Measurements from ENCODE around the gene NUBP1.
A peak's percentile ranks its signal among the peaks of the same experiment; 100 is the strongest.
"Not testable (repeated sequence)": the region's sequence is repeated elsewhere in the genome, so short reads cannot be mapped to it uniquely, and the experiment has no call there.

The NUBP1 gene

DNA sequence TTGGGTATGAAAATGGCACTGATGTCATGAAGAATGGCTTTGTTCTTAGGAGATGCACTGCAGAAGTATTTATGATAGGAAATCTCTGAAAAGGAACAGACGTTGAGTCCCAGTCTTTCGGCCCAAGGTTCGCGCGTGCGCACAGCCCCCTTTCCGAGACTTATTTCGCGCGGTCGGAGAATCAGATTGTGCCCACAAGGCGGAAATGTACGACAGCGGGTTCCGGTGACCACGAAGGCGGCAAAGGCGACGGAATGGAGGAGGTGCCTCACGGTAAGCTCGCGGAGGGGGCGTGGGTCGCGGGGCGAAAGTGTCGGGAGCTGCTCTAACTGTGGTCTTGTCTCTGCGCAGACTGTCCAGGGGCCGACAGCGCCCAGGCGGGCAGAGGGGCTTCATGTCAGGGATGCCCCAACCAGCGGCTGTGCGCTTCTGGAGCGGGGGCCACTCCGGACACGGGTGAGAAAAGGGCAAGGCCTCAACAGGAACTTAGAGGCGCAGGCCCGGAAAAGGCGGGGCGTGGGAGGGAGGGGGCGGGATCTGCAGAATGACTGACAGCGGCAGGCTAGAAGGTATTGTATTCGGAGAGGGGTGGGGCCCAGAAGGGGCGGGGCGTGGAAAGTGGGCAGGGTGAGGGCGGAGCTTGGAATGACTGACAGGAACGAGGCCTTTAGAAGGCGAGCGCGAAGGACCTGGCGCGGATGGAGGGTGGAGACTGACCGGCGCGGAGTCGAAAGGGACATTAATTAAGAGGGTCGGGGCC lies at the start of gene NUBP1:
Gene NUBP1 (plus strand): TSS at position 233 of the 760 bp plus-strand sequence. CDS start 22 bp downstream, at position 255.
- peak; percentile 100 for DNase-seq

DNA sequence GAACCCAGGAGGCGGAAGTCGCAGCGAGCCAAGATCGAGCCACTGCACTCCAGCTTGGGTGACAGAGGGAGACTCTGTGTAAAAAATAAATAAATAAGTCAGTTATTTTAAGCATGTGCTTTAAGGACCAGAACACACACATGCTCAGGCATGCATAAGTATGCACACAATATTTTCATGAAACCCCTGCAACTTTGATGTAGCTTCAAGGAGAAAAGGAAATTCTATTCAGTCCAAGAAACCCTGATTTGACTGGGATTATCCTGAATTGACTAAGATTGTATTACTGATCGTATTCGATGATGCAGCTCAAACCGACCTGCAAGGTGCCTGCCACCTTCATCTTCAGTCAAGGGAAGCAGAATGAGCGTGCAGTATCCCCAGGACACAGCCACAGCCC lies 49.8 kb upstream of the NUBP1 start:
- no peak for DNase-seq

DNA sequence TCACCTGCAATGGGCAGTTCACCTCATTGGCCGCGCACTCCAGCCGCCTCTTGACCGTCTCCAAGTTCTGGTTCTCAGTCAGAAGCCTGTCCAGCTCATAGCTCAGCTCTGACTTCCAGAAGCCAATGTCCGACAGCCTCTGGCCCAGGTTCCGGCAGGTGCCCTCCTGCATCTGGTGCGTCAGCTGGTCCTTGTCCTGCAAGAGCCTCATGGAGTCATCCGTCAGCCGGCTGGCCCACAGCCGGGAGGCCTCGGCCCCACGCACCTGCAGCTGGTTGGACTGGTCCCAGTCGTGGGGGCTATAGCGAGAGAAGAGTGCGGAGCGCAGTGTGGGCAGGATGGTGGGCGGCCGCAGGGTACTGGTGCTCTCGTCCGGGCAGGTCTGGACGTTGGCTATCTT lies 49.3 kb upstream of the NUBP1 start:
- DNase-seq, result no peak

DNA sequence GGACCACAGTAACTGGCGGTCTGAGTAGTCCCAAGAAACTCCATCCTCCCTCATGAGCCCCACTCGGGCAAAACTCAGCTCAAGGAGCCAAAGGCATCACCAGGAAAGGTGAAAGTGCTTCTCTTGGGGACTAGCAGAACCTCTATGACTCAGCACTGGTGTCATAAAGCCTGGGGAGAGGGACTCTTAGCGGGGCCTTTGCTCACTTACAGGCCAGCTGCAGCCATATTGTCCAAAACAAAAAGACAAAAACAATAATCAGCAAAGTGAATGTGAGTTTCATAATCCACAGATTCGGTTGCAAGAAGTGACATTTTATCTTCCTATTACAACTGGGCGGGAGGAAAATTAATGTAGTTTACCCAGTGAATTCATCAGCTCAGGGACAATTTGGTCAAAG lies 48.8 kb upstream of the NUBP1 start, which contains the start of gene TEKT5:
Gene TEKT5 (minus strand): TSS at position 101 of the 400 bp plus-strand sequence. CDS start 57 bp downstream, at position 44.
- no peak for DNase-seq

DNA sequence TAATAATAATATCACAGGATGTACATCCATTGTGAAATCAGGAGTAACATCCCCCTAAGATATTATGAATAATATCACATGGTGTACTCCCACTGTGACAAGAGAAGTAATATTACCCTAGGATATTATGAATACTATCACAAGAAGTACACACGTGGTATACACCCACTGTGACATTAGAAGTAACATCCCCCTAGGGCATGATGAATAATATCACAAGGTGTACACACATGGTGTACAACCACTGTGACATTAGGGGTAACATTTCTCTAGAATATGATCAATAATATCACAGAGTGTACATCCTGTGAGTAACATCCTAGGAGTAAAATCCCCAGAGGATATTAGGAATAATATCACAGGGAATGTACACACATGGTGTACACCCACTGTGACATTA lies 43.9 kb upstream of the NUBP1 start:
- DNase-seq, result no peak

DNA sequence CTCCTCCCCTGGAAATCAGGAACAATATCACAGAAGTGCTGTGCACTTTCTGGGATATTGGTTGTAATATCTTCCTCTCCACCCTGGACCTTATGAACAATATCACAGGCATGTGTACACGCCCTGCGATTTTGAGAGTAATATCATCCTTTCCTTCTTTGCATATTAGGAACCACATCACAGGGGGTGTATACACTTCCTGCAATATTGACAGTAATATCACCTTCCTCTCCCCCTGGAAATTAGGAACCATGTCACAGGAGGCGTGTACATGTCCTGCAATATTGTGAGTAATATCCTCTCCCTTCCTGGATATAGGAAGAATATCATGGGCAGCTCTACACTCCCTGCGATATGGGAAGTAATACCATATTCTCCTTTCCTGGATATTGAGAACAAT lies 34.7 kb upstream of the NUBP1 start:
- DNase-seq, result no peak

DNA sequence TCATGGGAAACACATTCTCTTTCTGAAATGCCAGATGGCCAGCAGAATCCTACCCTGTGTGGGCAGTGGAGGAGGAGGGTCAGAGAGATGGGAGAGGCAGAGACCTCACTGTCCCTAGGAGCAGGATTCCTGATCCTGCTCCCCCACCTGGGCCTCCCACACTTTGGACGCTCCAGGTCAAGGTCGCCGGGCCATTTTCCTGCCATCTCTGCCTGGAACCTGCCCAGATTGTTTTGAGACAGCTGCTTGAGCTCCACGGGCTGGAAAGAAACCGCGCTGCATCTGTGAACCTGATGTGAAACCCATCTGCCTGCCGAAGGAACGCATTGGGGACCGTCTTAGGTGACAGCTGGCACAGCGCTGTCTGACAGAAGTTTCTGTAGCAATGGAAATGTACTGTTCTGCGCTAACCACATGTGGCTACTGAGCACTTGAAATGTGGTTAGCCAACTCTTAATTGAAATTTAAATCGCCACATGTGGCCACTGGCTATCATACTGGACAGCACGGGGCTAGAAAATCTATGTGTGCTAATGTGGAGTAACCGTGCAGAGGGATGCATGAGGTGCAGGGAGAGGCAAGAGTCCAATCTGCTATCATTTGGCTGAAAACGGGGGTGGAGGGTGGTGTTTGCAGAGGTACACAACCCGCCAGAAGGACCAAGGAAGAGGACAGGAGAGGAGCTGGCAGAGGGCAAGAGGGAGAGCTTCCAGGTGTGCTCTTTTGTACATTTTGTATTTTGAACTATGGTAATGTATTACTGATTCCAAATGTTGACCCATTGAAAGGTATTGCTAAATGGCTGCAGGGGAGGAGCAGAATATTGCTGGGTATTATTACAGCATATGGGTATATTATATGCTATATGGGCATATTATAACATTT lies 15.4 kb upstream of the NUBP1 start:
- DNase-seq, result no peak

DNA sequence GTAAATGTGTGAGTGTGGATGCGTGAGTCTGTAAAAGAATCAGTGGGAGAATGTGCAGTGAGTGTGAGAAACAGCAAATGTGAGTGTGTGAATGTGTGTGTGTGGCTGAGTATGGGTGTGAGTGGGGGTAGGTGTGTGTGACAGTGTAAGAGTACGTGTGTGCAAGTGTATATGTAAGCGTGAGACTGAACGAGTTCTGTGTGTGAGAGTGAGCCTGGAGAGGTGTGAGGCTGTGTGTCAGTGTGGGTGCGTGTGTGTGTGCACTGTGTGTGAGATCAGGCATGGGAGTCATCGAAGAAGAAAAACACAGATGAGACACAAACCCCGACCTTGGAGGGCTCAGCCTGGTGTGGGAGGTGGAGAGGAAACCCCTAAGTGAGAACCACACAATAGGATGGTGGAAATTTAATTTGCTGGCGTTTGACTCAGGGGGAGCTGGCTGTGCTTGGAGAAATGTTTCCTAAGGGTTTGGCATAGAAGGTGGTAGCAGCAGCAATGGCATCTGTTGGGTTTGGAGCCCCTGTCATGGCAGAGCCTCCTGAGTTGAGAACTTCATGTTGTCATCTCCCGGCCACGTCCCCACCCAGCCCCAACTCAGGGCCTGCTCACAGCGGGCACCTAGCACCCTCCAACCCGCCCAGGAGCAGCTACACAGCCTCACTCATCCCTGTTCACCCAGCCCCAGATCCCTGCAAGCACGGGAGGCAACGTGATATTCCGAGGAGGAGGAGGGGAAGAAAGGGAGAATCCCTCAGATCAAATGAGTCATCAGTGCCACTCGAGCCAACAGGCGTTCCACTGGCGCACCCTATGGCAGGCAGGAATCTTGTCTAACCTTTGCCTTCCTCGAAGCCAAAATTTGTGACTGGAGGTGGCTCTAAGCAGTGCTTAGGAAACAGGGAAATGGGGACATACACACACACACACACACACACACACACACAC lies 14.3 kb upstream of the NUBP1 start:
- DNase-seq, result no peak

DNA sequence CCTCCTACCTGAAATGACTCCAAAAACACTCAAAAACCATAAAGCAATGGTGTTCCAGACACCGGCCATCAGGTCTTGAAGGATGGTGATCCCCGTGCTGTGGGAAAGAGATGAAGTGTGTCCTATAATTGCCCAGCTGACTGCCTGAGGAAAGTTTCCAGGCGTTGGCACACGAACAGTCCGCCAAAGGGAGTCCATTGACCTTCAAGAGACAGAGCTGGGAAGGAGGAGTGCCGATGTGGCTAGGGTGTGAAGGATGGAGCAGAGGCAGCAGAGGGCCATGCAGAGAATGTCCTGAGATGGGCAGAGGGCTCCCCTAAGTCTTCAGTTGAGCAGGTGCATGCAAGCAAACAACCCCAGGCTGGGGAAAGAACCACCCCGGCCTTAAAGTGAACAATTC lies 11.9 kb upstream of the NUBP1 start:
- DNase-seq, result no peak

DNA sequence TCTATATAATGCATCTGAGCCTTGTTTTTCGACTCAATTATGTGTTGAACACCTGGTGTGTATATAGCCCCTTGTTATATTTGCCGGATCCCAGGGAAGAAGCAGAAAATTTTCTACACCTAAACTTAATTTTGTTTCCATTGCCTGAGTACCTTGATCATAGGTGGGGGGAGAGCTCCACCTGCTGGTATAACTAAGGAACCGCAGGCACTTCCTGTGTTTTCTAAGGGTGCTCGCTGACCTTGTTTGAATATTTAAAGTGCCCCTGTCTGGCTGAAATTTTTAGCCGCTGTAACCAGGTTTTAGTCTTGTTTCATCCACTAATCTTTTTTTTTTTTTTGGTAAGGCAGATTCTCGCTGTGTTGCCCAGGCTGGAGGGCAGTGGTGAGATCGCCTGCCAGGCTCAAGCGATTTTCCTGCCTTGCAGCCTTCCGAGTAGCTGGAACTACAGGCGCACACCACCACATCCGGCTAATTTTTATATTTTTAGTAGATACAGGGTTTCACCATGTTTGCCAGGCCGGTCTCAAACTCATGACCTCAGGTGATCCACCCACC lies 6.5 kb upstream of the NUBP1 start:
- DNase-seq, result peak; percentile 66

DNA sequence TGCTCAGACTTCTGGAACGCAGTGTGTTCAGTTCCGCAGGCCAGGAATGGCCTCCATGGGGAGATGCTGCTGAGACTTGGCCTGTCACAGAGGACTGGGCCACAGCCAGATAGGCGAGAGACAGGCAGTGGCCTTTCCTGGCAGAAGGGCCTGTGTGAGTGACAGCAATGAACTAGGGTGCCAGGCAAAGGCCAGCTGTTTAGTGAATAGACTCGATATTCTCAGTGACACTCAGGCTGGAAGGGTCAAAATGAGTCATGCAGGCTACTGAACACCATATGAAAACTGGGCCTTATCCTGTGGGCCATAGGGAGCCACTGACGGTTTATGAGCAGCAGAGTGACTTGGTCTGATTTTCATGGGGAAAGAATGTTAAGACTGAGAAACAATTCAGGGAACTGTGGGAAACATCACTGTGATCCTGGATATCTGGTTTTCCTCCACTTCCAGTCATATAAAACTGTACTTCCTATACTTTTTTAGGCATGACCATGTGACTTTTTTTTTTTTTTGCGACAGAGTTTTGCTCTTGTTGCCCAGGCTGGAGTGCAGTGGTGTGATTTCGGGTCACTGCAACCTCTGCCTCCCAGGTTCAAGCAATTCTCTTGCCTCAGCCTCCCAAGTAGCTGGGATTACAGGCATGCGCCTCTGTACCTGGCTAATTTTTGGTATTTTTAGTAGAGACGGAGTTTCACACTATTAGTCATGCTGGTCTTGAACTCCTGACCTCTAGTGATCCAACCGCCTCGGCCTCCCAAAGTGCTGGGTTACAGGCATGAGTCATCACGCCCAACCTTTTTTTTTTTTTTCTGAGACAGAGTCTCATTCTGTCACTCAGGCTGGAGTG lies 5.2 kb upstream of the NUBP1 start:
- DNase-seq, result peak; percentile 20

DNA sequence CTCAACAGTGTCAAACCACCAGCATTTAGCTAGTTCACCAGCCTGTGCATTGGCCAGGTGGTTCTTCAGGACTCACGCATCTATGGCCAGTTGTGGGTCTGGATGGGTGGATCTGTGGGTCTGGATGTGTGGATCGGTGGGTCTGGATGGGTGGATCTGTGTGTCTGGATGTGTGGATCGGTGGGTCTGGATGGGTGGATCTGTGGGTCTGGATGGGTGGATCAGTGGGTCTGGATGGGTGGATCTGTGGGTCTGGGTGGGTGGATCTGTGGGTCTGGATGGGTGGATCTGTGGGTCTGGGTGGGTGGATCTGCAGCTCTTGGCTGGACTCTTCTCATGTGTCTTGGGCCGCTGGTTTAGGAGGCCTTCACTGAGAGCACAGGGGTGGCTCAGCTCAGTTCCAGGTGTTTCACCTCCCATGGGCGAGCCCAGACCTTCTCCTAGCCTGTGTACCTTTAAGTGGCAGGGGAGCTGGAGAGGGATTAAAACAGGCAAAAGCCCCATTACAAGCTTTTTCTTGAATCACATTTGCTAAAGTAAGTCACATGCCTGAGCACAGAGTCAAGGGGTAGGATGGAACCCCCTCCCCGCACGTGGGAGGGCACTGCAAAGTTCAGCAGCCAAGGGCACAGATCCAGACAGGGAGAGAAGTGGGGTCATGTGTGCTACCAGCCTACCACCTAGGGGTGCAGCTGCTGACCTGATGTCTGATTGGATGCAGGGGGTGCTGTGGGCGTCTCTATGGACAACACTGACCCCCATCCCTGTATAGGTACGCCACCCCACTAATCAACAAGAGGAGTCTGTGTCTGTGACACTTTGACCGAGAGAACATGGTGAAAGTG lies 3.4 kb upstream of the NUBP1 start:
- no peak for DNase-seq

DNA sequence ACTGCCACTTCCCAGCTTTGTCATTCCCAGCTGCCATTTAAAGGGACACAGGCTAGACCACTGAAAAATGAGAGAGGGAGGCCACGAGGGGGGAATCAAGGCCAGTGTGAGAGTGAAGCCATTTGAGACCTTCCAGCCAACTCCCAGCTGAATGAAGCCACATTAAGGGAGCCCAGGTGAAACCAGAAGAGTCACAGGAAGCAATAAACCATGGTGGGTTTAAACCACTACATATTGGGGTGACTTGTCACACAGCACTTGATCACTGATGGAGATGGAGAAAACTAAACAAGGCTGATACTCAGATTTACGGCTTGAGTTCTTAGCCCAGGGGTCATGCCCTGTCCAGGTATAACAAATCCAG lies 2.8 kb upstream of the NUBP1 start:
- no peak for DNase-seq

DNA sequence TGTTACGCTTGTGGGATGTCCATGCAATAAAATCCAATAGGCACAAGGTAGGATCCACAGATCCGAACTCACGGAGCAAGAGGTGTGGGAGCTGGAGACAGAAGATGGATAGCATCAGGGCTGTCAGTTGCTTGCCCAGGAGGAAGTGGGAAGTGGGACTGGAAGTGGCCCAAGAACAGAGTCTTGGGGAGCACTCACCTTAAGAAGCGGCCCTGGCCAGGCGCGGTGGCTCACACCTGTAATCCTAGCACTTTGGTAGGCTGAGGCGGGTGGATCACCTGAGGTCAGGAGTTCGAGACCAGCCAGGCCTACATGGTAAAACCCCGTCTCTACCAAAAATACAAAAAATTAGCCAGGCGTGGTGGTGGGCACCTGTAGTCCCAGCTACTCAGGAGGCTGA lies 2.4 kb upstream of the NUBP1 start:
- DNase-seq, result not testable (repeated sequence)

DNA sequence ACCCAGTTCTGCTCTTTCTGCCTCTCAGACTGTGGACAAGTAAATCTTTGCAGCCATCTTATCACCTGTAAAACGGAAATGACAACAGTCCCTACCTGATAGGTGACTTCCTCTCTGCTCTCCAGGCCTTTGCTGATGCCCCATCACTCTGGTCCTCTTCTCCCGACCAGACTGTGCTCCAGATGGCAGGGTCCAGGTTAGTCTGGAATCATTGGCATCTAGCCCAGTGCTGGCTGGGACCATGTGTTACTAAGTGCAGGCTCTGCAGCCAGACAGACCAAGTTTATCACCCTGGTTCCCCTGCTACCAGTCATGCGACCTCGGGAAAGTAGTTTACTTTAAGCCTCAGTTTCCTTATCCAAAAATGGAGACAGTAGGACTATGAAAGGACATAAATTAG lies 1.8 kb upstream of the NUBP1 start:
- no peak for DNase-seq

DNA sequence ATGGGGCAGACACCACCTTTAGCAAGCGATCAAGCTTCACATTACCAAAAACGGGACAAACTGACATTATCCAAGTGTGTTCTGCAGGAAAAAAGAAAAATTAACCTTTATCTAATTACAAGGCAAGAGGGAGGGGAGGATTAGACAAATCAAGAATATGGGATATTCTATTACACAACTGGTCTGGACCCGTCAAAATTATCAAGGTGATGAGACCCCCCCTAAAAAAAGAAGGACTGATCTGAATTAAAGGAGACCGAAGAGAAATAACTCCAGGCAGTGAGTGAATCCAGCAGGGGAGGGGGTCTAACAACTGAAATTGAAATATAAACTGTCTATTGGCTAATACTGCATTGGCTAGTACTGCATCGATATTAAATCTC lies 424 bp upstream of the NUBP1 start:
- DNase-seq, result no peak

DNA sequence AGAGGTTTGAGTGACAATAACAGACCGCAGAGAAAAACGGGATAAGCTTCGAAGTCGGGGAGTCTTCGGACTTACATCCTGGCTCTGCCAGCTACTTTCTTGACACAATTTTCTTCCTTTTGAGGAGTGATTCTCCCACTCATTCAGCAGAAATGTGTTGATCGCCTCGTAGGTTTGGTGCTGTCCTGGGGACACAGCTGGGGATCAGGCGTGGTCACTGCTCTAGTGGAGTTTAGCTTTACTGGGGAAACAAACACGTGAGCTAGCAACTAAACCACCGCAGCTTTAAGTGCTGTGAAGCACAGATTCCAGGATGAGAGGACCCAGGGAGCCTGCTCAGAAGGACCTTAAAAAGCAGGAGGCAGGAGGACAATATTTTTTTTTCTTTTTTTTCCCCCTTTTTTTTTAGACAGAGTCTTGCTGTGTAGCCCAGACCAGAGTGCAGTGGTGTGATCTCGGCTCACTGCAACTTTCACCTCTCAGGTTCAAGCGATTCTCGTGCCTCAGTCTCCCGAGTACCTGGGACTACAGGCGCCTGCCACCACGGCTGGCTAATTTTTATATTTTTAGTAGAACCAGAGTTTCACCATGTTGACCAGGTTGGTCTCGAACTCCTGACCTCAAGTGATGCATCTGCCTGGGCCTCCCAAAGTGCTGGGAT lies 858 bp downstream of the NUBP1 start:
- DNase-seq, result no peak

DNA sequence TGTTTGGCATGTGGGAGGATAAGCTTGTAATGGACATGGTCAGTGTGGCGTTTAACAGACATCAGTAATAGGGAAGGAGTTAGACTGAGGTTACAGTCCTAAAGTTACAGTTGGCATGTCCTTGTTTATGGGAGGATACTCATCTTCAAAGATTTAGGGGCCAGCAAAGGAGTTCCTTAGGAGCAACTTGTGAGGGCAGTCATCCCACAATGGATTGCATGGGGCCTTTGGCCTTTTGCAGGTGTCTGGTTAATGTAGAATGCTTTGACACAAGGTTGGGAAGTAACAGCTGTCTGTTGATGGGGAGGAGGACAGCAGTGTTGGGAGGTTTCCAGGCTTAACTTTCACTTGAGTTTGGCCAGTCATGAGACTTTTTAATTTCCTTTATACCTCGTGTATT lies 2.2 kb downstream of the NUBP1 start:
- no peak for DNase-seq

DNA sequence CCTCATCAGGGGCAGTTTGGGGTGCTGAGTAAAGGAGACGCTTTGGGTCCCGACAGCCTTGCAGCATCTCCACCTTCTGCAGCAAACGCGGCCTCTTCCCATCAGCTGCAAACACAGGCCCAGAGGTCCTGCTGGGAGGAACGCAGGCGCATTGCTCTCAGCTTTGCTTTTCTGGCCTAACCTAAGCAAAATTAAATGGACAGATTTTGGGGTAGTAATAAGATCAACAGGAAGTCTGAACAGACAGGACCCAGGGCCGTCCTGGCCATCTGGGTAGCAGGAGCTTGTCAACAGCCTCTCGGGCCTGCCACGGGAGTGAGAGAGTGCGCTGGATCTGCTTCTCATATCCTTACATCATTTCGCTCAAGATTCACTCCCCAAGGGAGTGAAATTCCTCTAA lies 7.2 kb downstream of the NUBP1 start:
- no peak for DNase-seq

DNA sequence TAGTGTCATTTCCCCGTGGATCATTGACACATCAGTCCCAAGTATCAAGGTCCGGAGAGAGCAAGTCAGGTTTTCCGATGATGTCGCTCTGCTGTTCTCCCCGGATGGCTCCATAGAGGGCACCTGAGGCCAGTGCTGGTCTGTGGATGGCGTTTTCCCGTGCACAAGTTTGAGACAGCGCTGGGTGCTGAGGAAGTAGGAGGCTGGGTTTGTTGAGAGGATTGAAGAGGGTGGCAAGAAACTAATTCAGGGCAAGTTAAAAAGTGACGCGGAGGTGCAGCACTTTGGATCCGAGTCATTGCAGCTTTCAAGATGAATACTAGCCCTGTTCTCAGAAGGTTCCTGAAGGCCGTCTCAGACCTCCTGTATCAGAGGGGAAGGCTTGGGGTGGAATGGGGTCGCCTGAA lies 7.7 kb downstream of the NUBP1 start:
- DNase-seq, result no peak
